GM23338 (cell line): Measurements from ENCODE around the gene GLB1L3. TPM values are rescaled to one million over a fixed set of nuclear protein-coding genes. Genes with fewer than 3 reads are reported as not detected.

Source experiments
- ATAC-seq: fragments of 200-7000 bp; cut with Tn5 transposase; 3 replicates; pipeline ENCODE4 v1.9.1; 2020
- DNase-seq: peaks from one replicate; pipeline ENCODE4 v3.0.0-alpha.2; 2015; ENCODE audit warnings: low spot score
- H2AFZ ChIP-seq: fragments of 200-600 bp; sonication (generic); 2 replicates; pipeline ENCODE4 v1.8.0; 2016; ENCODE audit warnings: antibody characterized with exemption, mild to moderate bottlenecking, moderate library complexity
- H3F3A ChIP-seq: fragments of 200-600 bp; sonication (generic); replicated peaks from 2 replicates; pipeline ENCODE4 v1.8.0; 2017; ENCODE audit warnings: antibody characterized with exemption, mixed run types, low read depth
- H3K27ac ChIP-seq: fragments of 200-600 bp; sonication (generic); 2 replicates; pipeline ENCODE4 v1.6.1; 2016; ENCODE audit warnings: low read depth
- H3K27me3 ChIP-seq: fragments of 200-600 bp; sonication (generic); 2 replicates; pipeline ENCODE4 v1.8.0; 2016; ENCODE audit warnings: mild to moderate bottlenecking, mixed run types, moderate library complexity; ENCODE audit not compliant: insufficient read depth
- H3K36me3 ChIP-seq: fragments of 200-600 bp; sonication (generic); 2 replicates; pipeline ENCODE4 v1.8.0; 2016; ENCODE audit warnings: mild to moderate bottlenecking; ENCODE audit not compliant: insufficient read depth
- H3K4me1 ChIP-seq: fragments of 200-600 bp; sonication (generic); 2 replicates; pipeline ENCODE4 v1.8.0; 2016; ENCODE audit warnings: mild to moderate bottlenecking, moderate library complexity; ENCODE audit not compliant: insufficient read depth
- H3K4me2 ChIP-seq: fragments of 200-600 bp; sonication (generic); 2 replicates; pipeline ENCODE4 v1.7.1; 2017; ENCODE audit warnings: mixed run types
- H3K4me3 ChIP-seq: fragments of 200-600 bp; sonication (generic); 2 replicates; pipeline ENCODE4 v1.6.1; 2016; ENCODE audit warnings: mixed run types
- H3K79me2 ChIP-seq: fragments of 200-600 bp; sonication (generic); replicated peaks from 2 replicates; pipeline ENCODE4 v1.8.0; 2017; ENCODE audit warnings: mild to moderate bottlenecking; ENCODE audit not compliant: insufficient read depth
- H3K9me2 ChIP-seq: fragments of 200-600 bp; sonication (generic); 2 replicates; pipeline ENCODE4 v1.8.0; 2017; ENCODE audit not compliant: insufficient read depth
- H4K20me1 ChIP-seq: fragments of 200-600 bp; sonication (generic); replicated peaks from 2 replicates; pipeline ENCODE4 v1.8.0; 2017; ENCODE audit warnings: mild to moderate bottlenecking; ENCODE audit not compliant: insufficient read depth
- H3K27ac Mint-ChIP-seq: 2 replicates; pipeline ENCODE4 v1.8.0; 2020; ENCODE audit warnings: inconsistent platforms, mild to moderate bottlenecking, moderate library complexity, mixed read lengths
- H3K27me3 Mint-ChIP-seq: 3 replicates; pipeline ENCODE4 v1.8.0; 2022; ENCODE audit warnings: low read depth, mild to moderate bottlenecking, moderate library complexity, mixed read lengths, inconsistent platforms; ENCODE audit not compliant: insufficient read depth, poor library complexity
- H3K36me3 Mint-ChIP-seq: 3 replicates; pipeline ENCODE4 v1.8.0; 2021; ENCODE audit warnings: low read depth, mild to moderate bottlenecking, inconsistent platforms, moderate library complexity, mixed read lengths
- H3K4me1 Mint-ChIP-seq: 3 replicates; pipeline ENCODE4 v1.8.0; 2020; ENCODE audit warnings: mild to moderate bottlenecking, inconsistent platforms, mixed read lengths
- H3K4me3 Mint-ChIP-seq: 3 replicates; pipeline ENCODE4 v1.8.0; 2021; ENCODE audit warnings: moderate library complexity, mild to moderate bottlenecking, inconsistent platforms, mixed read lengths
- H3K9me3 Mint-ChIP-seq: 3 replicates; pipeline ENCODE4 v1.8.0; 2020; ENCODE audit warnings: moderate library complexity, mild to moderate bottlenecking, inconsistent platforms, mixed read lengths
- ETS1 ChIP-seq: IDR thresholded peaks from 2 replicates; pipeline ENCODE4 v1.6.1; 2016; ENCODE audit warnings: antibody characterized with exemption
- ZNF114 ChIP-seq: fragments of 250-450 bp; sonication (Bioruptor Pico); IDR thresholded peaks from 2 replicates; pipeline ENCODE4 v1.5.0; 2020; ENCODE audit warnings: mild to moderate bottlenecking, moderate library complexity
- ZNF331 ChIP-seq: fragments of 250-450 bp; sonication (Bioruptor Pico); IDR thresholded peaks from 2 replicates; pipeline ENCODE4 v1.5.0; 2020; ENCODE audit warnings: low read depth, mild to moderate bottlenecking, moderate library complexity
- ZNF462 ChIP-seq: fragments of 250-450 bp; sonication (Bioruptor Pico); IDR thresholded peaks from 2 replicates; pipeline ENCODE4 v1.5.0; 2020; ENCODE audit warnings: mild to moderate bottlenecking, moderate library complexity
- polyA plus RNA-seq: library from polyadenylated mRNA; unstranded; fragments of >200 nt; fragmentation: Nextera tagmentation; extraction: Ambion mirVana; gene quantifications from 2 replicates; pipeline ENCODE4 v1.2.1, GENCODE V29; 2016
- total RNA-seq: library from RNA; depleted of rRNA; stranded (reverse); fragments of >200 nt; shearing (Covaris generic); gene quantifications from 2 replicates; pipeline ENCODE4 v1.2.3, GENCODE V29; 2014

Gene GLB1L3
- total and polyA plus RNA-seq, 2 experiments from 2014 or later: 28.8 to 33.1 TPM

- H3K36me3 ChIP-seq: peaks cover 24% of the 10 kb centered on the region
- no peak overlapping the region for H3K4me3 ChIP-seq
- Mint-ChIP-seq H3K36me3 (peaks cover 73% of the 10 kb centered on the region), H3K4me3 (no peak overlapping the region), H3K9me3 (no peaks in the 10 kb centered on the region), H3K27ac (no peak overlapping the region), H3K4me1 (peaks cover 20% of the 10 kb centered on the region), H3K27me3 (peaks cover 4% of the 10 kb centered on the region)
- no peak overlapping the region for H3K4me2 ChIP-seq
- H3F3A ChIP-seq: no peaks in the 10 kb centered on the region
- DNase-seq (no peak), ATAC-seq (no peak)
- no peaks in the 10 kb centered on the region for H3K9me2 ChIP-seq
- TF ChIP-seq ZNF462 (CRISPR knock-in tag) (no peak), ZNF114 (no peak)
- no peak overlapping the region for H2AFZ ChIP-seq
- H3K27me3 ChIP-seq: no peaks in the 10 kb centered on the region
- H3K79me2 ChIP-seq: no peaks in the 10 kb centered on the region
- 0 out of 2 replicates have a peak, but pooled peaks cover 6% of the 10 kb centered on the region for H3K4me1 ChIP-seq
- H3K27ac ChIP-seq: 0 out of 2 replicates have a peak overlapping the region, but pooled peaks have one; percentile 26
- H4K20me1 ChIP-seq: no peaks in the 10 kb centered on the region
Measured at GRCh38 chr11:134287561-134287960, 11.4 kb downstream of the GLB1L3 start.

GRCh38 chr11:134288486-134288885, 12.3 kb downstream of the GLB1L3 start:
- Mint-ChIP-seq H3K4me1 (peaks cover 25% of the 10 kb centered on the region), H3K9me3 (no peaks in the 10 kb centered on the region), H3K36me3 (peaks cover 73% of the 10 kb centered on the region), H3K27ac (no peak overlapping the region), H3K4me3 (no peak overlapping the region), H3K27me3 (peaks cover 7% of the 10 kb centered on the region)
- Histone ChIP-seq H2AFZ (no peak overlapping the region), H3K9me2 (no peaks in the 10 kb centered on the region), H3K79me2 (no peaks in the 10 kb centered on the region), H3K4me1 (0 out of 2 replicates have a peak, but pooled peaks cover 6% of the 10 kb centered on the region), H3K4me3 (no peak overlapping the region), H3K27ac (no peak overlapping the region), H3F3A (no peaks in the 10 kb centered on the region), H4K20me1 (no peaks in the 10 kb centered on the region), H3K36me3 (peaks cover 26% of the 10 kb centered on the region), H3K4me2 (no peak overlapping the region), H3K27me3 (no peaks in the 10 kb centered on the region)
- DNase-seq: no peak
- ATAC-seq: no peak
- no peak for TF ChIP-seq ZNF331 (CRISPR knock-in tag)
- no peak for TF ChIP-seq ZNF462 (CRISPR knock-in tag)
- TF ChIP-seq ETS1: no peak
